HepG2 (cell line): Measurements from ENCODE around the gene KCNJ6.

Source experiments
- SP1 ChIP-seq, 2 experiments: fragments of 450-650 bp in 1 of 2; sonication (generic) in 1 of 2; formaldehyde crosslinking in 1 of 2; IDR thresholded peaks; 2 replicates each; pipeline versions ENCODE4 v1.4.0 to v1.6.1; 2016 to 2020; ENCODE audit warnings: missing genetic modification reagents in 1 of 2
- TF ChIP-seq, protein P1 (sequence below): sonication (generic); formaldehyde crosslinking; IDR thresholded peaks from 2 replicates; pipeline ENCODE4 v1.5.0; 2020; ENCODE audit warnings: mild to moderate bottlenecking, missing genetic modification reagents, moderate library complexity

- TF ChIP-seq SP1 (IDR thresholded peaks at IDR 0.05) (no peak), SP1 (CRISPR knock-in tag; IDR thresholded peaks at IDR 0.05) (no peak)
- TF ChIP-seq, protein P1, sequence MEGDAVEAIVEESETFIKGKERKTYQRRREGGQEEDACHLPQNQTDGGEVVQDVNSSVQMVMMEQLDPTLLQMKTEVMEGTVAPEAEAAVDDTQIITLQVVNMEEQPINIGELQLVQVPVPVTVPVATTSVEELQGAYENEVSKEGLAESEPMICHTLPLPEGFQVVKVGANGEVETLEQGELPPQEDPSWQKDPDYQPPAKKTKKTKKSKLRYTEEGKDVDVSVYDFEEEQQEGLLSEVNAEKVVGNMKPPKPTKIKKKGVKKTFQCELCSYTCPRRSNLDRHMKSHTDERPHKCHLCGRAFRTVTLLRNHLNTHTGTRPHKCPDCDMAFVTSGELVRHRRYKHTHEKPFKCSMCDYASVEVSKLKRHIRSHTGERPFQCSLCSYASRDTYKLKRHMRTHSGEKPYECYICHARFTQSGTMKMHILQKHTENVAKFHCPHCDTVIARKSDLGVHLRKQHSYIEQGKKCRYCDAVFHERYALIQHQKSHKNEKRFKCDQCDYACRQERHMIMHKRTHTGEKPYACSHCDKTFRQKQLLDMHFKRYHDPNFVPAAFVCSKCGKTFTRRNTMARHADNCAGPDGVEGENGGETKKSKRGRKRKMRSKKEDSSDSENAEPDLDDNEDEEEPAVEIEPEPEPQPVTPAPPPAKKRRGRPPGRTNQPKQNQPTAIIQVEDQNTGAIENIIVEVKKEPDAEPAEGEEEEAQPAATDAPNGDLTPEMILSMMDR (CRISPR knock-in tag), result no peak
Measured at GRCh38 chr21:37574316-37574715, 341.9 kb downstream of the KCNJ6 start.
